ENCODE results near the gene CACNA2D2.

The CACNA2D2 gene

DNA sequence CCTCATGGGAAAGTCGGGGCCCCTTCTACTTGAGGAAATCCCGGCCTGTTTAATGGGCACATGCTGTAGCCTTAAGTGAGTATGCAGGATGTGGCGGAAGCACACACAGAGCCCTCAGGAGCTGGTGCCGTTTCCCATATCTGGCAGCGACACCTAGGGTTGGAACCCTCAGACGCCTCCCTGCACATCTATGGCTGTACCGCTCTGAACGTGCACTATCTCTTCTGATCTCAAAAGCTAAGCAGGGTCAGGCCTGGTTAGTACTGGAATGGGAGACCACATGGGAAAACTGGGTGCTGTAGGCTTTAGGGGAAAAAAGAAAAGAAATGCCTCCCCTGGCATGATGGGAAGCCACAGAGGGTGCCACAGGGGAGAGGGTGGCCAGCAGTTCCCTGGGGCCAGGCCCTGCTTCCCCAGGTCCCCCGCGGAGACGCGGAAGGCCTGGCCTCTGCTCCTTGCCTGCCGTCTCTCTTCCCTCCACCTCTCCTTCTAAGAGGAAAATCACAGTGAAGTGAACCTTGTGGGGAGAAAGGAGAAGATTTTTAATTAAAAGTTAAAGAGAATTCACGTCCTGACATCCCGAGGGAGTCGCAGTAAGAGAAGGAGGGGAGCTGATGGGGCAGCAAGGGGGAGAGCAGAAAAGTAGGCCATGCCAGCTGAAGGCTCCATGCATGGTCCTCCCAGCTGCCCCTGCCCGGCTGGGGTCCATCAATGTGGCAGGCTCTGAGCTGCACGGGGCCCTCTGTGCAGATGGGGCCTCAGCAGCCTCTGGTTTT lies 83.7 kb downstream of the CACNA2D2 start:
- no peak for DNase-seq

DNA sequence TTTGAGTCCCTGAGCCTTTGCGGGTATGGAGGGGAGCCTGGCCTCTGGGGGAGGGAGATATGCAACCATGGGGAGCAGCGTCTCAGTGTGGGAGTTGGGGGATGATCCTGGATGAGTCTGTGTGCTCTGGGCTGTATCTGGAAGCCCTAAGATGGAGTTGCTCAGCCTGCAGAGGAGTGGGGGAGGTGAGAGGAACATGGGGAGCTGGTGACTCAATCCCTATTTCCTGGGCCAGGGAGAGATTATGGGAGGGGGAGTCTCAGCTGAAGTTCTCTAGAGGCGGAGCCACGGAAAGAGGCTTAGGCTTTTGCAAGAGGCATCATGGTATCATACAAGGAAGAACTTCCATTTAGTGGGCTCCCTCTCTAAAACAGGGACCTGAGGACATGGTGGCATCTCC lies 84.6 kb downstream of the CACNA2D2 start:
- no peak for DNase-seq

DNA sequence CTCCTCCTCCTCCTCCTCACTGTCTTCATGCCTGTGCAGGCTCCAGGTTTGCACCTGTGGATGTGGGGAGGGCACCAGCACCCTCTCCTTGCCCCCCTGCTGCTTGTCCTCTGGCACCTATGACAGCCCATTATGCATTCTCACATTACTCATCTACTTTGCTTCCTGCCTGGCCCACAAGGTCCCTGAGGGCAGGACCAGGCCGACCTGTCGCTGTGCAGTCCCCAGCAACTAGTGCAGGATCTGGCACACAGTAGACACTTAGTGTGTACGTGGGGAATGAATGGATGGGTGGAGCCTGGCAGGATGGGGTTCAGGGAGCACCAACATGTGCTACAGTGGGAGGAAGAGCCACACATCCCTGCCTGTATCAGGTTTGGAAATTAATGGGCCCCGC lies 85.8 kb downstream of the CACNA2D2 start:
- no peak for DNase-seq

DNA sequence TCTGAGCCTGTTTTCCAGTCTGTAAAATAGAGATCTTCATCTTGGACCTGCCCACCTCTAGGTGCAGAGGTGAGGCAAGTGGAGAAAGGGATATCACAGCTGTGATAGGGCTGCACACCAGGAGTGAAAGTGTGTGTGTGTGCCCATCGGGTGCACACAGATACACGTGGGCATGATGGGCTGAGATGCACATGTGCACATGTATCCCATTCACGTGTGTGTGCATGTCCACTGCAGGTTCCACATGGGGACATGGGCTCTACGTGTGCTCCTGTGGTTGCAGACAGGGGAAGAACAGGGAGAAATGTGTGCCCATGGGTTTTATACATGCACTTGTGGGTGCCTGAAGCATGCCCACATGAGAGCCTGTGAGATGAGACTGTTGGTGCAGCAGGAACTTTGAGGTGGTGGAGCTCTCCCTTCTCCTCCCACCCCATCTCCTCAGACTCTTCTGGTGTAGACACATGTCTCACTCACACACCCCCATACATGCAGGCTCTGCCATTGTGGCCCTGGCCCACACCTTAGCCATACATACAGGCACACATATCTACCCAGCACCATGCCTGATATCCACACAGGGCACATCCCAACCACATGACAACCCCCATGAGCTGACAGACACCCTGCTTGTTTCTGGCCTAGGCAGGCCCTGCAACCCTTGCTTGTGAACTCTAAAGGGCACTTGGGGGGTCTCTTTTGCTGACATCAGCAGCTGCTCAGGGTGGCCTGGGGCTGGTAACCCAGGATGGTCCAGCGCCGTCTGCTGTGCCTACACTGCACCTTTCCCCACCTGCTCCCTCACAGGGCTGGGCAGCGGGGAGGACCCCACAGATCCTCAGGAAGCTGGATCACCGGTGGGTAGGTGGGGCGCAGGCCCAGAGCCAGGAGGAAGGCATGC lies 86.4 kb downstream of the CACNA2D2 start:
- no peak for DNase-seq

- no peak for DNase-seq
Observed at GRCh38 chr3:50415816-50416215, 87.6 kb downstream of the CACNA2D2 start.

- no peak for DNase-seq
Observed at GRCh38 chr3:50415061-50415460, 88.4 kb downstream of the CACNA2D2 start.

- no peak for DNase-seq
Observed at GRCh38 chr3:50414616-50415015, 88.8 kb downstream of the CACNA2D2 start.

DNA sequence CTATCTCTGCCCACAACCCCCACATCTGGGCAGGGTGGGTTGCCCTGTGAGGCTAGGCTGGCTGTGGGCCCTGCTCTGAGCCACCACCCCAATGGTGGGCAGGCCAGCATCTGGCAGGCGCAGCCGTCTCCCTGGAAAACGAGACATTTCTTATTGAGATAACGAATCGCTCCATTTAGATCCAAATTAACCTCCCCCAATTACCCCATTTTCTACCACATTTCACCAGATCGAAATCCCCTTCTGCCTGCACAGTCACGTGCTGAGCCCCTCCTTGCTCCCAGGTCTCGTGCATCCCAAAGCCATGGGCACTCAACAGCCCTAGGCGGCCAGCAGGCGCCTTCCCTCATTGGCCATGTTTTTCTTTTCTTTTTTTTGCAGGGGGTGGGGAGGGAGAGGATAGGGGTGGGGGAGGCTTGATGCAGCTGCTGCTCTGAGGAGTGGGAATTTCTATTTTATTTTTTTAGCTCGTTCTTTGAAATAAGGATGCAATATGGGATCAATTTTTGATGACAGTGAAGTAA lies 91.1 kb downstream of the CACNA2D2 start:
- no peak for DNase-seq

DNA sequence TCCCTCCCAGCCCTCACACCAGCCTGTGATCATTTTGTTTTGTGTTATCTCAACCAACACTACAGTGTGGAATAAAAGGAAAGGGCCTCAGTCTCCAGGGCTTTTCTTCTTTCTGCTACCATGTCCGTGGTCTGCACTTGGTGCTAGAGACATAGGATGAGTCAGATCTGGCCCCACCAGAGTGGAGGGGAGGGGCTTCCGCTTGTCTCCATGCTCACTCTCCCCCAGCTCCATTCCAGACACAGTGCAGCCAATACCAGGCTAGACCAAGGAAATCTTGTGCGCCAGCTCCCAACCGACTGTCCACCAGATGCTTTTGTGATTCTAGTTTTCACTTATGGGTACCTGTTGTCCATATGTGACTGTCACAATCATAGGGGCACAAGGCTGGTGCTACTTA lies 92.2 kb downstream of the CACNA2D2 start:
- no peak for DNase-seq

DNA sequence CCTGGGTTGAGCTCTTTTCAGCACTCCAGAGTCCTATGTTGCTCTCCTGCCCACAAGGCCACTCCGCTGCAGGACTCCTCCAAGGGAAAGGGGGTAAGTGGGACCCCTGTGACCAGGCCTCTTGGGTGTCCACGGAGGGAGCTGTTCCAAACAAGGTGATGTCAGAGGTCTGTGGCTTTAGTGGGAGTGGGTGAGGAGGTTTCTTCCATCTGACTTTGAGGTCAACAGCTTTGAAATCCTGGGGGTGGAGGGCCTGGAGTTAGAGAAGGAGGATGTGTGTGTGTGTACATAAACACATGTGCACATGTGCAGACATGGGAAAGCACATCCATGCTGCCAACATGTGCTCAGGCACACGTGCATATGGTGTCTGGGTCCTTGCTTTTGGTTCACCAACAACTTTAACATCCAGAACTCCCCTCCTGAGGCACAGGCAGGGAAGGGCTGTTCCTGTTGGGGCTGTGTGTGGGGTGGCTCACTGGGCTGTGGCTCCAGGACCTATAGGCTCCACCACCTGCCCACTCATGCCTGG lies 92.8 kb downstream of the CACNA2D2 start:
- DNase-seq: no peak

- DNase-seq: no peak
Observed at GRCh38 chr3:50410185-50410584, 93.2 kb downstream of the CACNA2D2 start.

GRCh38 chr3:50408443-50408944 lies 94.9 kb downstream of the CACNA2D2 start:
- no peak for DNase-seq

DNA sequence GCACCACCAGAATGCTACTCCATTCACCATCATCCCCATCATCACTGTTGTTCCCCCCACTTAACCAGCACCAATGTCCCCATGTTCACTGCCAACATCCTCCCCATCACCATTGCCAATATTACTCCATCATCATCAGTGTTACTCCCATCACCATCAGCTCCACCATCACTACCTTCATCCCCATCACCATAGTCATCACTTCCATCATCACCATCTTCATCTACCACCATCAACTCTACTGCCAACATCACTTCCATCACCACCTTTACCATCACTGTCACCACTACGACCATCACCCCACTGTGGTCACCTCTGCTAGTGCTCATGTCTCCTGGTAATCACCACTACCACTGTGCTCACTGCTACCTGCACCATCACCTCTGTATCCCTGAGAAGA lies 96.9 kb downstream of the CACNA2D2 start:
- DNase-seq: no peak

DNA sequence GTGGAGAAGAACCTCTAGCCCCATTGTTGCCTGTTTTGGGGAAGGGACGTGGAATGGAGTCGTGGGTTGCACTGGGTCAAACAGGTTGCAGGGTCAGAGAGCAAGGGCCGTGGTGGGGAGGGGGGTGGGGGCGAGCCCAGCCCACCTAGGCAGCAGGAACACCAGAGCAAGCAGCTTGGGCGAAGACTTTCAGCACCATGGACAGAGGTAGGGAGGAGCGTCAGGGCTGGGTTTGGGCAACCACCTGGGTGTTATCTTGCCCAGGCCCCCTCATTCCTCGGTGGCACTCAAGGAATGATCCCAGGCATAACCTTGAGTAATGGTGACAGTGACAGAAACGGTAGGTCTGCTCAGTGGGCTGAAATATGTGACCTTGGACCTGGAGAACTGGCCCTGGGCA lies 98.2 kb downstream of the CACNA2D2 start:
- no peak for DNase-seq

DNA sequence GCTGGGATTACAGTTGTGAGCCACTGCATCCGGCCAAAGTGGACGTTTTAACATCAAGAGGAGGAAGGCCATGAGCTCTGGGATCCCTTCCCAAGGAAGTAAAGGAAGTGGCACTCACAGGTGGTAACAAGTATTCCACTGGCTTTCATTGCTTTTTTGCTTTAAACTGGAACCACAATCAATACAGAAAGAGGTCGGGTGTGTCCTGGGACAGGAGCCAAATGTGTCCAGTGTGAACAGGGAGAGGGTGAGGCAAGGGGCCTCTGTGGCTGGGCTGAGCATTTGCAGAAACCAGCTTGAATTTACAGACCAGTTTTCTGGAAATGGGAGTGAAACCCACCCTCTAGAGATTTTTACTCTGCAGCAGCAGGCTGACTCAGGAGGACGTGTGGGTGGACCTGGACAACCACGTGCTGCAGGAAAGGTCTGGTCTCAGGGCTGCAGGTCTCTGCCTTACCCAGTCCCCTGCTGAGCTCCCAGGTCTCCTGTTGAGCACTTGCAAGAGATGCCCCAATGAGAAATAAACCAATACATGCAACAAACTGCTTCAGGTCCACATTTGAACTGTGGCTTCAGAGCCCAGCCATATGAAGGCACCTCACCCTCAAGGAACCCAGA lies 101.3 kb downstream of the CACNA2D2 start:
- DNase-seq: no peak

GRCh38 chr3:50396502-50396901 lies 106.9 kb downstream of the CACNA2D2 start:
- DNase-seq: no peak

- no peak for DNase-seq
Observed at GRCh38 chr3:50395070-50395860, 108.2 kb downstream of the CACNA2D2 start.

DNA sequence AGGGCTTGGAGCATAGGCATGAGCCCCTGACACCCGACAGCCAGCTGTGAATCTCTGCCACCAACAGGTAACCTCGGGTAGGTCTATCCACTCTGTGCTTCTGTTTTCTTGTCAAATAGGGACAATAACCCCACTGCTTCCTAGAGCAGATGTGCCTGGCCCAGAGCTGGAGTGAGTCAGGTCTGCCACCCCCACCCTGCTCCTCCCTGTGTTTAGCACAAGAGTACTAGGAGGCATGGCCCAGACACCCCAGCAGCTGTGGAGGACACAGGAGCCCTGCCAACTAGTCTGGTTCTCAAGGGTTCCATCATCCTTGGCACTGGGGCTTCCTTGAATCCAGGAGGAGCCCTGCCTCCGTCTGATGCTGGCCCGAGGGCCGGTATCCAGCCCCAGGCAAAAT lies 110.4 kb downstream of the CACNA2D2 start:
- no peak for DNase-seq

DNA sequence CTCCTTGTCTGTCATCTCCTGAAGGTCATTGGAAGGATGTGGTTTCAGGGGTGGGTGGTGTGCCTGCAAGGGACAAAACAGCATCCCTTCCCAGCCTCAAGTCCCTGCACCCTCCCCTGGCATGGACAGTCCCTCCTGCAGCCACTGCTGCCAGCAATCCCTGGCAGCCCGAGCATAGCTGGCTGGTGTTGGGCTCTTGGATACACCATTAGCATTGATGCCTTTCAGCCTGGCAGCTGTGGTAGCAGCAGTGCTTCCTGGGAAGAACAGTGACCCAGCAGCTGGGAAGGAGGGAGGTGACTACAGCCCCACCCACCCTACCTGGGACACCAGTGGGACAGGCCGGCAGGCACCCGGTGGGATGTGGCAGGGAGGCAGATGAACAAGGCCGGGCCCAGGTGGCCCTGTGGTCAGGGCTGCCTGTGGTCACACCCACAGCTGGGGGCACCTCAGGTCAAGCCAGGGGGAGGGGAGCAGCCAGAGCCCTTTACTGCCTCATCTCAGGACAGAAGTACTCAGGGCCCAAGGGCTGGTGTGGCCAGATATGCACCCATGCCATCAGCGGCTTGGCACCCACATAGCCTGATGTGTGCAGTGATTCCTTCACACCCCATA lies 111.2 kb downstream of the CACNA2D2 start:
- DNase-seq: no peak

- DNase-seq: no peak
Observed at GRCh38 chr3:50390508-50391224, 112.8 kb downstream of the CACNA2D2 start.

- no peak for DNase-seq
Observed at GRCh38 chr3:50389414-50389767, 114.0 kb downstream of the CACNA2D2 start.

All from NCI-H2227 treated with DMSO at 0.1 percent for 48 hours (cell line).